ENCODE measurements around the gene NDUFV3. TPM values are rescaled to one million over a fixed set of nuclear protein-coding genes. Genes with fewer than 3 reads are reported as not detected.

NDUFV3 gene
- total RNA-seq, 1 experiment from 2014 or later, result 10.7 TPM

- no peaks in the 10 kb centered on the region for H3K9me2 ChIP-seq (replicated peaks; ENCODE audit: insufficient read depth, low read length)
- H3K4me1 ChIP-seq (ENCODE audit: low read length), result no peaks in the 10 kb centered on the region
- H3K9me3 ChIP-seq (ENCODE audit: low read length), result no peaks in the 10 kb centered on the region
- no peaks in the 10 kb centered on the region for H3K79me2 ChIP-seq (ENCODE audit: low read length)
- no peaks in the 10 kb centered on the region for H3K36me3 ChIP-seq (ENCODE audit: insufficient read depth, low read length)
- no peak overlapping the region for H3K27ac ChIP-seq (ENCODE audit: low read length)
- H3K27me3 ChIP-seq (ENCODE audit: low read length), result no peaks in the 10 kb centered on the region
- H3K9ac ChIP-seq (ENCODE audit: low read length), result no peak overlapping the region
- no peak overlapping the region for H3K4me2 ChIP-seq (ENCODE audit: low read depth, low read length, poor library complexity, severe bottlenecking)
- H3K4me3 ChIP-seq (ENCODE audit: low read length), result no peak overlapping the region
- DNase-seq, result no peak
- no peaks in the 10 kb centered on the region for H4K20me1 ChIP-seq (ENCODE audit: insufficient read depth, low read depth, low read length)
- no peak overlapping the region for H2AFZ ChIP-seq (ENCODE audit: low read length)
These were observed 66.6 kb downstream of the NDUFV3 start for GRCh38 chr21:42959728-42960127.

DNA sequence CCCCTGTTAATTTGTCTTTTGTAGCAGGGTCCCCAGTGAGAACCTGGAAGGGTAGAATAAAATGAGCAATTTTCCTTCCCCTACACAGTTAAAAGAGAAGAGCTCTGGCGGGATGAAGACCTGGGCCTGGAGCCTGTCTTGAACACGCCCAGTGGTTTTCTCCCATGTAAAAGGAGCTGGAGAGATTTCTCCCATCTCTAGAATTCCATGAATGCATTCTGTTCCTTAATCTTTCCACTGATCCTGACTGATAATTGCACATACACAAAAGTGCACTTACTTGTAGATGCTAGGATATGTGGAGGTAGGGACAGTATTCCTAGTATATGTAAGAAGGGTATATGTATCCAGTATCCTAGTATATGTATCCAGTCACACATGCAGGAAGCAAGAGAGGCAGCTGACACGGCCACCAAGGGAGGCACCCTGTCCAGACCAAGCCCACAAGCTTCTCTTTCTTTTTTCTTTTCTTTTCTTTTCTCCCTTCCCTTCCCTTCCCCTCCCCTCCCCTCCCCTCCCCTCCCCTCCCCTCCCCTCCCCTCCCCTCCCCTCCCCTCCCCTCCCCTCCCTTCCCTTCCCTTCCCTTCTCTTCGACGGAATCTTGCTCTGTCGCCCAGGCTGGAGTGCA, 69.4 kb downstream of the NDUFV3 start:
- Histone ChIP-seq H3K27ac (ENCODE audit: low read length) (no peak overlapping the region), H3K36me3 (ENCODE audit: insufficient read depth, low read length) (no peaks in the 10 kb centered on the region), H3K4me2 (ENCODE audit: low read depth, low read length, poor library complexity, severe bottlenecking) (no peak overlapping the region), H3K4me3 (ENCODE audit: low read length) (no peak overlapping the region), H4K20me1 (ENCODE audit: insufficient read depth, low read depth, low read length) (no peaks in the 10 kb centered on the region), H3K4me1 (ENCODE audit: low read length) (no peaks in the 10 kb centered on the region), H3K79me2 (ENCODE audit: low read length) (no peaks in the 10 kb centered on the region), H3K27me3 (ENCODE audit: low read length) (no peaks in the 10 kb centered on the region), H3K9ac (ENCODE audit: low read length) (no peak overlapping the region), H3K9me2 (replicated peaks; ENCODE audit: insufficient read depth, low read length) (no peaks in the 10 kb centered on the region), H2AFZ (ENCODE audit: low read length) (no peak overlapping the region), H3K9me3 (ENCODE audit: low read length) (no peaks in the 10 kb centered on the region)
- no peak for DNase-seq

Small RNAs within 50 kb of the gene (small RNA-seq; reads per million reads assigned to genes)
- not detected for gene MIR5692B

Other genes with a start within 250 kb of the NDUFV3 start
- not detected in 2 replicates for gene PDE9A, start 239.7 kb upstream of the NDUFV3 start, total RNA-seq (2014; rRNA removed; shearing (Covaris generic); ENCODE audit: low replicate concordance)
- gene WDR4, start 13.8 kb upstream of the NDUFV3 start, total RNA-seq (2014; rRNA removed; shearing (Covaris generic); ENCODE audit: low replicate concordance), result 15.3 and 24.9 TPM in 2 replicates
- gene ERVH48-1, start 32.3 kb downstream of the NDUFV3 start, total RNA-seq (2014; rRNA removed; shearing (Covaris generic); ENCODE audit: low replicate concordance), result not detected in 2 replicates
- 19.7 and 28.1 TPM in 2 replicates for gene PKNOX1, start 81.3 kb downstream of the NDUFV3 start, total RNA-seq (2014; rRNA removed; shearing (Covaris generic); ENCODE audit: low replicate concordance)
- gene CBS, start 182.5 kb downstream of the NDUFV3 start, total RNA-seq (2014; rRNA removed; shearing (Covaris generic); ENCODE audit: low replicate concordance), result 3.6 and 4.5 TPM in 2 replicates
- 33.0 and 53.7 TPM in 2 replicates for gene U2AF1, start 214.3 kb downstream of the NDUFV3 start, total RNA-seq (2014; rRNA removed; shearing (Covaris generic); ENCODE audit: low replicate concordance)